HG02970 (cell line): ENCODE results near the gene SMIM24.
"Not testable (repeated sequence)": the region's sequence is repeated elsewhere in the genome, so short reads cannot be mapped to it uniquely, and the experiment has no call there.

Experiments
- ATAC-seq: cut with Tn5 transposase; IDR thresholded peaks from one replicate; pipeline ENCODE4 v1.9.1; 2021; ENCODE audit warnings: mild to moderate bottlenecking, moderate library complexity, moderate number of reproducible peaks; ENCODE audit not compliant: unreplicated experiment, low FRiP score

Gene SMIM24

GRCh38 chr19:3480383-3481091 lies at the start of gene SMIM24:
Gene SMIM24, minus strand, starts transcription at chr19:3480525. Its CDS starts 62 bp downstream, at chr19:3480463.
- no peak for ATAC-seq

GRCh38 chr19:3529299-3529698 lies 49.0 kb upstream of the SMIM24 start:
- not testable (repeated sequence) for ATAC-seq

- ATAC-seq: no peak
Measured at GRCh38 chr19:3528539-3529211, 48.4 kb upstream of the SMIM24 start.

GRCh38 chr19:3528080-3528479 lies 47.8 kb upstream of the SMIM24 start:
- no peak for ATAC-seq

GRCh38 chr19:3527238-3527910 lies 47.0 kb upstream of the SMIM24 start:
- no peak for ATAC-seq

GRCh38 chr19:3526507-3527237 lies 46.3 kb upstream of the SMIM24 start:
- ATAC-seq: no peak

GRCh38 chr19:3524904-3525451 lies 44.7 kb upstream of the SMIM24 start:
- ATAC-seq: no peak

- ATAC-seq: no peak
Measured at GRCh38 chr19:3524078-3524842, 43.9 kb upstream of the SMIM24 start.

- ATAC-seq: no peak
Measured at GRCh38 chr19:3523361-3524077, 43.2 kb upstream of the SMIM24 start.

GRCh38 chr19:3522421-3523360 lies 42.4 kb upstream of the SMIM24 start:
- no peak for ATAC-seq

GRCh38 chr19:3521104-3521445 lies 40.8 kb upstream of the SMIM24 start:
- no peak for ATAC-seq

GRCh38 chr19:3520166-3521103 lies 40.1 kb upstream of the SMIM24 start:
- no peak for ATAC-seq

- no peak for ATAC-seq
Measured at GRCh38 chr19:3519126-3519525, 38.8 kb upstream of the SMIM24 start.

- ATAC-seq: no peak
Measured at GRCh38 chr19:3518659-3519058, 38.3 kb upstream of the SMIM24 start.

GRCh38 chr19:3518255-3518654 lies 37.9 kb upstream of the SMIM24 start:
- no peak for ATAC-seq

GRCh38 chr19:3517638-3518037 lies 37.3 kb upstream of the SMIM24 start:
- ATAC-seq: no peak

- ATAC-seq: no peak
Measured at GRCh38 chr19:3516675-3517207, 36.4 kb upstream of the SMIM24 start.
